ENCODE results near the gene TTC23L.
A peak's percentile ranks its signal among the peaks of the same experiment; 100 is the strongest.

Gene TTC23L

GRCh38 chr5:34869256-34869655 lies 30.3 kb downstream of the TTC23L start:
- no peaks in the 10 kb centered on the region for H3K9me3 Mint-ChIP-seq
- no peak overlapping the region for H3K27ac Mint-ChIP-seq
- H3K36me3 Mint-ChIP-seq (ENCODE audit: low read depth), result no peaks in the 10 kb centered on the region
- DNase-seq (ENCODE audit: low spot score), result no peak
- no peak overlapping the region for H3K4me3 Mint-ChIP-seq
- peaks cover 9% of the 10 kb centered on the region for H3K27me3 Mint-ChIP-seq (ENCODE audit: low read depth)
- no peaks in the 10 kb centered on the region for H3K4me1 Mint-ChIP-seq (ENCODE audit: low read depth)

DNA sequence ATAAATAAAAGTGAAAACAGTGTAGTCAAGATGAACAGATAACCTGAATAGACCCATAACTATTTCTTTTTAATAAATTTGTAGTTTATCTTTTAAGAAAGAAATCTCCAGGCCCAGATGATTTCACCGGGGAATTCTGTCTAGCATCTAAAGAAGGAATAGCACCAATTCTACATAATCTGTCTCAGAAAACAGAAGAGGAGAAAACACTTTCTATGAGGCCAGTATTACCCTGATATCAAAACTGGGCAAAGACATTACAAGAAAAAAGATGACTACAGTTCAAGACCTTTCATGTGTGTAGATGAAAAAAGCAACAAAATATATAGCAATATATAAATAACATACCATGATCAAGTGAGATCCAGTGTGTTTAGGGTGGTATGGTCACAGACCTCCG lies 31.4 kb downstream of the TTC23L start:
- H3K4me3 Mint-ChIP-seq, result no peak overlapping the region
- H3K4me1 Mint-ChIP-seq (ENCODE audit: low read depth), result no peaks in the 10 kb centered on the region
- H3K27ac Mint-ChIP-seq, result no peak overlapping the region
- H3K36me3 Mint-ChIP-seq (ENCODE audit: low read depth), result no peaks in the 10 kb centered on the region
- DNase-seq (ENCODE audit: low spot score), result no peak
- H3K9me3 Mint-ChIP-seq, result no peaks in the 10 kb centered on the region
- H3K27me3 Mint-ChIP-seq (ENCODE audit: low read depth), result peaks cover 10% of the 10 kb centered on the region

GRCh38 chr5:34876275-34876674 lies 37.3 kb downstream of the TTC23L start:
- peaks cover 13% of the 10 kb centered on the region for H3K27me3 Mint-ChIP-seq (ENCODE audit: low read depth)
- H3K27ac Mint-ChIP-seq, result no peak overlapping the region
- H3K4me3 Mint-ChIP-seq, result no peak overlapping the region
- H3K36me3 Mint-ChIP-seq (ENCODE audit: low read depth), result no peaks in the 10 kb centered on the region
- H3K4me1 Mint-ChIP-seq (ENCODE audit: low read depth), result no peaks in the 10 kb centered on the region
- no peak for DNase-seq (ENCODE audit: low spot score)
- peaks cover 8% of the 10 kb centered on the region for H3K9me3 Mint-ChIP-seq

- H3K9me3 Mint-ChIP-seq, result peaks cover 2% of the 10 kb centered on the region
- H3K27ac Mint-ChIP-seq, result no peak overlapping the region
- peaks cover 7% of the 10 kb centered on the region for H3K27me3 Mint-ChIP-seq (ENCODE audit: low read depth)
- H3K4me1 Mint-ChIP-seq (ENCODE audit: low read depth), result no peaks in the 10 kb centered on the region
- no peak overlapping the region for H3K4me3 Mint-ChIP-seq
- no peak for DNase-seq (ENCODE audit: low spot score)
- no peaks in the 10 kb centered on the region for H3K36me3 Mint-ChIP-seq (ENCODE audit: low read depth)
Measured at GRCh38 chr5:34881246-34881645, 42.3 kb downstream of the TTC23L start.

DNA sequence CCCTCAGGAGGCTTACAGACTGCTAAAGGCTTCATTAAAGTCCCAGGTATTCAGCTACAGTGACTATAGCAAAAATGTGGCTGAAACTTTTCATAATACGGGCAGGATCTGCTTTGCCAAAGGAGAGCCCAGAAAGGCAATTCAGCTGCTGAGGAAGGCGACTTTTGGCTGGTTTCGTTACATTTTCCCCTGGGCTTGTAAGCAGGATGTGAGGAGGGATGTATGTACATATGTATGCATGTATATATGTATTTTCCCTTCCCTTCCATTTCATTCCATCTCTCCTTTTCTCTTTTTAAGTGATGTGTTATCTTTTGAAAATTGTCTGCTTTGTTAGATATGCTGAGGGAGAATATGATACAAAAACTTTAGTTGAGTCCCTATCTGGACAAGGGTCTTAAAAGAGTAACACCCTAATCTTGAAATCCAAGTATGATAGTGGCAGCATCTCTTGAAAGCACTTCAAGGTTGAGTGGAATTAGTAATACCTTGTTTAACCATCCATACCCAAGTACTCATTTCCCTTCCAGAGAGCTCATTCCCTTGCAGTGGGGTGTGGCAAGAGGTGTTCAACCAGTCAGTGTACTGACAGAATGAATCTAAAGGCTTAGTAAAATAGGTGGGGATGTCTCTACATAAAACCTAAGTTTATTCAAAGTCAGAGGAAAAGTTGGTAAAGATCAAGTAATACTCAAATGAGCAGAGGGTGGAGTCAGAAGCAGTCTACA lies 47.6 kb downstream of the TTC23L start:
- Mint-ChIP-seq H3K4me1 (ENCODE audit: low read depth) (no peaks in the 10 kb centered on the region), H3K4me3 (no peak overlapping the region), H3K27me3 (ENCODE audit: low read depth) (peaks cover 7% of the 10 kb centered on the region), H3K27ac (no peak overlapping the region), H3K36me3 (ENCODE audit: low read depth) (no peaks in the 10 kb centered on the region), H3K9me3 (no peaks in the 10 kb centered on the region)
- no peak for DNase-seq (ENCODE audit: low spot score)

GRCh38 chr5:34889394-34889793 lies 50.4 kb downstream of the TTC23L start:
- Mint-ChIP-seq H3K9me3 (no peaks in the 10 kb centered on the region), H3K27ac (no peak overlapping the region), H3K36me3 (ENCODE audit: low read depth) (no peaks in the 10 kb centered on the region), H3K4me1 (ENCODE audit: low read depth) (no peaks in the 10 kb centered on the region), H3K27me3 (ENCODE audit: low read depth) (no peaks in the 10 kb centered on the region), H3K4me3 (no peak overlapping the region)
- no peak for DNase-seq (ENCODE audit: low spot score)

- Mint-ChIP-seq H3K27me3 (ENCODE audit: low read depth) (no peaks in the 10 kb centered on the region), H3K4me1 (ENCODE audit: low read depth) (no peaks in the 10 kb centered on the region), H3K9me3 (no peaks in the 10 kb centered on the region), H3K27ac (no peak overlapping the region), H3K36me3 (ENCODE audit: low read depth) (no peaks in the 10 kb centered on the region), H3K4me3 (no peak overlapping the region)
- no peak for DNase-seq (ENCODE audit: low spot score)
Measured at GRCh38 chr5:34891981-34892380, 53.0 kb downstream of the TTC23L start.

DNA sequence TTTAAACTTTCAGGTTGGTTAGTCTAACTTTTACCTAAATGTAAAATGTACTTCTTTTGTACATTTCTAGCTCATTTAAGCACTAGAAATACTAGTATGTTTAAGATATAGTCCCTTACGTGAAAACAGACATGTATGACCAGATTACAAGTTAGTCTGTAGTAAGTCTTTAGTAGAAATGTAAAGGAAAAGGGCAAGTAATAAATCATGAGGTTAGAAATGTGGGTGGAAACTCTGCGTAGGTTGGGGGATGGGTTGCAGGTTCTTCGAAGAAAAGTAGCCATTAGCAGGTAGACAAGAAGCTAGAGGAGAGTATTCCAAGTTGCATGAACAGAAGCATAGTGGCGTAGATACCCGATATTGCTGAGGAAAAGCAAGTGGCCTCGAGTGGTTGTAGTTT lies 53.5 kb downstream of the TTC23L start:
- no peak for DNase-seq (ENCODE audit: low spot score)
- Mint-ChIP-seq H3K9me3 (no peaks in the 10 kb centered on the region), H3K27me3 (ENCODE audit: low read depth) (no peaks in the 10 kb centered on the region), H3K4me3 (no peak overlapping the region), H3K27ac (no peak overlapping the region), H3K4me1 (ENCODE audit: low read depth) (no peaks in the 10 kb centered on the region), H3K36me3 (ENCODE audit: low read depth) (no peaks in the 10 kb centered on the region)

DNA sequence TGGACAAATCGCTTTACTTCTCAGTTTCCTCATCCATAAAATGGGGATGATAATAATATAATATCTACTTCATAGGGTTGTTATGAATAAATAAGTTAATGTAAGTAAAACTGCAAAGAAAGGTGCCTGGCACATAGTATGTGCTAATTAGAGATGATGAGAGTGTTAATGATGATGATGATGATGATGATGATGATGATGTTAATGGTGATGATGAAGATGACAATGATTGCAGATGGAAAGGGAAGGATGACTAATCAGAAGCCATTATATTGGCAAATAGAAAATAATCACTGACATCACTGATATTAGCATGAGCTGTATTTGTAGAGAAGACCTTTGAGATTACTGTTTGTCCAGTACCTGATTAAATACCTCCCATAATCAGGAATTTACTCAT lies 55.8 kb downstream of the TTC23L start:
- H3K4me1 Mint-ChIP-seq (ENCODE audit: low read depth), result no peaks in the 10 kb centered on the region
- no peaks in the 10 kb centered on the region for H3K36me3 Mint-ChIP-seq (ENCODE audit: low read depth)
- H3K27me3 Mint-ChIP-seq (ENCODE audit: low read depth), result no peaks in the 10 kb centered on the region
- DNase-seq (ENCODE audit: low spot score), result no peak
- H3K9me3 Mint-ChIP-seq, result no peaks in the 10 kb centered on the region
- no peak overlapping the region for H3K4me3 Mint-ChIP-seq
- no peak overlapping the region for H3K27ac Mint-ChIP-seq

GRCh38 chr5:34895641-34896419 lies 56.9 kb downstream of the TTC23L start:
- Mint-ChIP-seq H3K27me3 (ENCODE audit: low read depth) (no peaks in the 10 kb centered on the region), H3K4me1 (ENCODE audit: low read depth) (no peaks in the 10 kb centered on the region), H3K36me3 (ENCODE audit: low read depth) (no peaks in the 10 kb centered on the region)

GRCh38 chr5:34897646-34898045 lies 58.7 kb downstream of the TTC23L start:
- Mint-ChIP-seq H3K27ac (no peak overlapping the region), H3K27me3 (ENCODE audit: low read depth) (no peaks in the 10 kb centered on the region), H3K9me3 (no peaks in the 10 kb centered on the region), H3K36me3 (ENCODE audit: low read depth) (no peaks in the 10 kb centered on the region), H3K4me1 (ENCODE audit: low read depth) (no peaks in the 10 kb centered on the region), H3K4me3 (no peak overlapping the region)
- DNase-seq (ENCODE audit: low spot score), result no peak

More at GRCh38 chr5:34895641-34896419, 56.9 kb downstream of the TTC23L start:
- Mint-ChIP-seq H3K9me3 (no peaks in the 10 kb centered on the region), H3K4me3 (no peak overlapping the region), H3K27ac (no peak overlapping the region)
- no peak for DNase-seq (ENCODE audit: low spot score)

DNA sequence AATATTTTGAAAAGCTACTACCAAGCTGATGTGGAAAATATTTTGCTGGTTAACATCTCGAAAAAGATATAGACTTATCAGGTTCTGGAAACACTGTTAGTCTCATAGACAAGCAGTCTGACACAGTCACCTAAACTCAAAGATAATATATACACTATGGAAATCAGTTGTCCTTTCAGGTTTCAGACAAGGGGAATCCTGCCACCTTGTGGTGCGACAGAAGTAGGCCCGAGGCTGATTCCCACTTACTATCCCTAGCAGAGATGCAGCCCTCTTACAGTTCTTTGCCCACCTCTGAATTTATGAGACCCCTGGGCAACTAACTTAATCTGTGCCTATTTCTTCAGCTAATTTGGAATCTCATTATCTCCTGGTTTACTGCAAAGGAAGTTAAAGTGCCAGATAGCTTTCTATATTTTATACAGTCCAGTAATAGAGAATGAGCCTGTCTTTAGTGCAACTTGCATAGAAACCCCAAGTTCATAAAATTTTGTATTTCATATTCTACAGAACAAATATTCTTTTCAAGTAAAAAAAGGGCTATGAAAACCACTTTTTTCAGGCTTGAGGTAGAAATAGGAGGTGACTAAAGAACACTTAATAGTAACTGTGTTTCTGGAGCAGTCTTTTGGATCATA lies 59.4 kb downstream of the TTC23L start:
- Mint-ChIP-seq H3K27me3 (ENCODE audit: low read depth) (no peaks in the 10 kb centered on the region), H3K36me3 (ENCODE audit: low read depth) (peaks cover 1% of the 10 kb centered on the region), H3K4me1 (ENCODE audit: low read depth) (no peaks in the 10 kb centered on the region), H3K4me3 (no peak overlapping the region), H3K27ac (no peak overlapping the region), H3K9me3 (no peaks in the 10 kb centered on the region)
- DNase-seq (ENCODE audit: low spot score), result peak; percentile 27

DNA sequence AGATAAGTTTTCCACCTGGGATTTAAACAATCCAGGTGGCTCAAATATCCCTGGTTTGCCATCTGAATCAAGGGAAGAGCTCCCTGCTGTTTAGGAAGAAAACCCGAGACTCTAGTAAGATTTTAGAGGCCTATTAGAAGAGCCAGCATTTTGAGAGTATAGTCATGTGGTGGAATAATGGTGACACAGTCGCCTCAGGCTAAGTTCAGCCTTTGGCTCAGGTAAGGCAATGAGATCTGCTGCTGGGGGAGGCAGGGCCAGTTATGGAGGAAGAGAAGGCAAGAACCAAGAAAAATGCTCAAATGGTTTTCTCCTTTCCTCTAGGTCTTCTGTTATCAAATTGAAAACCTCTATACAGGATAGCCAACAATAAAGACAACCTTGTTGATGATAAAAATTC lies 60.1 kb downstream of the TTC23L start:
- H3K27me3 Mint-ChIP-seq (ENCODE audit: low read depth), result no peaks in the 10 kb centered on the region

DNA sequence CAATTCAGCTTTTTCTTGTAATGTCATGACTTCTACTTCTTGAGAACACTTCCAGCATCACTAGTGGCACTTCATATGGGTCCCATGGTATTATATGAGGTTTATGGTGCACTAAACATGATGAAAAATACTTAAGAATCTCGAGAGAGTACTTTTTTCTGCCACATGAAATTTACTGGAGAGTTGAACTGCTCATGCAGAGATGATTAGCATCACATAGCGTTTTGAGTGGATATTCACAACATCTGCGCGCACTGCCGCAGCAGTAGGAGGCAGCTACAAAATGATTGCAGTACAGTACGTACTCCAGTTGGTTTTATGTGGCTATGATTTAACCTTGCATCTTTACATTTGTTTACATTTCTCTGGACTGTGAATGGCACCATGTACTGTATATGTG lies 61.7 kb downstream of the TTC23L start:
- H3K27me3 Mint-ChIP-seq (ENCODE audit: low read depth), result no peaks in the 10 kb centered on the region
- DNase-seq (ENCODE audit: low spot score), result no peak

More for the DNA sequence above, 60.1 kb downstream of the TTC23L start:
- DNase-seq (ENCODE audit: low spot score), result no peak
- H3K9me3 Mint-ChIP-seq, result no peaks in the 10 kb centered on the region
- H3K36me3 Mint-ChIP-seq (ENCODE audit: low read depth), result peaks cover 1% of the 10 kb centered on the region
- H3K4me3 Mint-ChIP-seq, result no peak overlapping the region
- no peak overlapping the region for H3K27ac Mint-ChIP-seq
- H3K4me1 Mint-ChIP-seq (ENCODE audit: low read depth), result no peaks in the 10 kb centered on the region

More for the DNA sequence above, 61.7 kb downstream of the TTC23L start:
- H3K9me3 Mint-ChIP-seq, result no peaks in the 10 kb centered on the region
- no peak overlapping the region for H3K4me3 Mint-ChIP-seq
- peaks cover 1% of the 10 kb centered on the region for H3K36me3 Mint-ChIP-seq (ENCODE audit: low read depth)
- H3K4me1 Mint-ChIP-seq (ENCODE audit: low read depth), result no peaks in the 10 kb centered on the region
- no peak overlapping the region for H3K27ac Mint-ChIP-seq
